ENCODE measurements around the gene NIP7. TPM values are rescaled to one million over a fixed set of nuclear protein-coding genes. Genes with fewer than 3 reads are reported as not detected.

The NIP7 gene
- total RNA-seq, 1 donor from 2014 or later, result 27.2 TPM

DNA sequence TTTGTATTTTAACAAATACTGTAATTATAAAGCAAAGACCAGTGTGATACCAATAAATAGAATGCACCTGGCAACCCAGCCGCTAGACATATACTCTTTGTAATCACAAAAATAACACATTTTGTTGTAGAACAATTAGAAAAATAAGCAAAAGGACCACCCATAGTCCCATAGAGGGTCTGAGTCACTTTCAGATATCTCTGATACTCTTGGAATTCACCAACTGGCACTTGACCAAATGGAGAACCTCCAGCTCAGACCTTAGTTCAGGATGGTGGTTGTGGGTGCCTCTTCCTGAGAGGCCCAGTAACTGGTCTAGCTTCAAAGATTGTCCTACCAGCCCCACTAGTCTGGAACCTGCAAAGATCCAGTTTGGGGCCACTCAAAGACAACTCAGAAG is 47.0 kb downstream of the NIP7 start:
- no peak for DNase-seq (ENCODE audit: low read depth)
- H3K4me3 ChIP-seq (ENCODE audit: low read depth, low read length), result peak overlapping the region; percentile 65
- TF ChIP-seq, protein P1, sequence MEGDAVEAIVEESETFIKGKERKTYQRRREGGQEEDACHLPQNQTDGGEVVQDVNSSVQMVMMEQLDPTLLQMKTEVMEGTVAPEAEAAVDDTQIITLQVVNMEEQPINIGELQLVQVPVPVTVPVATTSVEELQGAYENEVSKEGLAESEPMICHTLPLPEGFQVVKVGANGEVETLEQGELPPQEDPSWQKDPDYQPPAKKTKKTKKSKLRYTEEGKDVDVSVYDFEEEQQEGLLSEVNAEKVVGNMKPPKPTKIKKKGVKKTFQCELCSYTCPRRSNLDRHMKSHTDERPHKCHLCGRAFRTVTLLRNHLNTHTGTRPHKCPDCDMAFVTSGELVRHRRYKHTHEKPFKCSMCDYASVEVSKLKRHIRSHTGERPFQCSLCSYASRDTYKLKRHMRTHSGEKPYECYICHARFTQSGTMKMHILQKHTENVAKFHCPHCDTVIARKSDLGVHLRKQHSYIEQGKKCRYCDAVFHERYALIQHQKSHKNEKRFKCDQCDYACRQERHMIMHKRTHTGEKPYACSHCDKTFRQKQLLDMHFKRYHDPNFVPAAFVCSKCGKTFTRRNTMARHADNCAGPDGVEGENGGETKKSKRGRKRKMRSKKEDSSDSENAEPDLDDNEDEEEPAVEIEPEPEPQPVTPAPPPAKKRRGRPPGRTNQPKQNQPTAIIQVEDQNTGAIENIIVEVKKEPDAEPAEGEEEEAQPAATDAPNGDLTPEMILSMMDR (conservative IDR thresholded peaks at IDR 0.05; ENCODE audit: low read depth, low read length), result no peak

Other genes with a start within 250 kb of the NIP7 start
- gene HAS3, start 234.1 kb upstream of the NIP7 start, total RNA-seq, result 14.0 and 16.4 TPM in 2 replicates
- gene CHTF8, start 207.2 kb upstream of the NIP7 start, total RNA-seq, result 47.4 and 53.7 TPM in 2 replicates
- 16.3 and 41.0 TPM in 2 replicates for gene UTP4, start 207.1 kb upstream of the NIP7 start, total RNA-seq
- 5.8 and 31.0 TPM in 2 replicates for gene SNTB2, start 152.6 kb upstream of the NIP7 start, total RNA-seq
- 31.0 and 35.4 TPM in 2 replicates for gene VPS4A, start 28.4 kb upstream of the NIP7 start, total RNA-seq
- 23.8 and 36.8 TPM in 2 replicates for gene PDF, start 9.2 kb upstream of the NIP7 start, total RNA-seq
- gene COG8, start 208 bp upstream of the NIP7 start, total RNA-seq, result 39.4 and 45.4 TPM in 2 replicates
- not detected in 2 replicates for gene TMED6, start 12.0 kb downstream of the NIP7 start, total RNA-seq
- 4.1 and 7.4 TPM in 2 replicates for gene TERF2, start 46.2 kb downstream of the NIP7 start, total RNA-seq
- 54.0 and 97.6 TPM in 2 replicates for gene CYB5B, start 84.8 kb downstream of the NIP7 start, total RNA-seq
- 5.1 and 6.5 TPM in 2 replicates for gene NFAT5, start 226.2 kb downstream of the NIP7 start, total RNA-seq